IPS-NIHi7 (cell line): ENCODE results near the gene OR2T29.
"Not testable (repeated sequence)": the region's sequence is repeated elsewhere in the genome, so short reads cannot be mapped to it uniquely, and the experiment has no call there.

Experiments used
- DNase-seq: peaks from one replicate; pipeline ENCODE4 v3.0.0; 2012; ENCODE audit warnings: mixed read lengths; ENCODE audit errors: extremely low spot score

OR2T29 gene

GRCh38 chr1:248562672-248563071 is at the start of gene OR2T29:
OR2T29 (minus strand) TSS chr1:248562772; CDS start chr1:248559491, 3,281 bp downstream.
- DNase-seq, result not testable (repeated sequence)

- DNase-seq, result no peak
Measured at GRCh38 chr1:248611883-248612414, 49.4 kb upstream of the OR2T29 start.

- no peak for DNase-seq
Measured at GRCh38 chr1:248610301-248610700, 47.7 kb upstream of the OR2T29 start.

- no peak for DNase-seq
Measured at GRCh38 chr1:248599396-248599795, 36.8 kb upstream of the OR2T29 start.

- DNase-seq, result no peak
Measured at GRCh38 chr1:248597589-248597988, 35.0 kb upstream of the OR2T29 start, which contains the start of gene OR2T10. OR2T10 (minus strand) TSS chr1:248597700; CDS start chr1:248593768, 3,932 bp downstream.

GRCh38 chr1:248596615-248597014 is 34.0 kb upstream of the OR2T29 start:
- no peak for DNase-seq

GRCh38 chr1:248593226-248593625 is 30.7 kb upstream of the OR2T29 start:
- DNase-seq, result no peak

- DNase-seq, result no peak
Measured at GRCh38 chr1:248592655-248593054, 30.1 kb upstream of the OR2T29 start.

- no peak for DNase-seq
Measured at GRCh38 chr1:248590055-248590454, 27.5 kb upstream of the OR2T29 start.

- DNase-seq, result no peak
Measured at GRCh38 chr1:248589334-248589733, 26.8 kb upstream of the OR2T29 start.

GRCh38 chr1:248585266-248585665 is 22.7 kb upstream of the OR2T29 start:
- no peak for DNase-seq

- DNase-seq, result no peak
Measured at GRCh38 chr1:248576260-248576980, 13.8 kb upstream of the OR2T29 start.

GRCh38 chr1:248574657-248575056 is 12.1 kb upstream of the OR2T29 start, which contains the start of gene OR2T34:
OR2T34 (minus strand) TSS chr1:248574757; CDS start chr1:248574757, 0 bp downstream.
- DNase-seq, result not testable (repeated sequence)

- DNase-seq, result not testable (repeated sequence)
Measured at GRCh38 chr1:248573856-248574255, 11.3 kb upstream of the OR2T29 start.

GRCh38 chr1:248572049-248572448 is 9.5 kb upstream of the OR2T29 start:
- not testable (repeated sequence) for DNase-seq

- not testable (repeated sequence) for DNase-seq
Measured at GRCh38 chr1:248570811-248571210, 8.2 kb upstream of the OR2T29 start.

- DNase-seq, result not testable (repeated sequence)
Measured at GRCh38 chr1:248569049-248569448, 6.5 kb upstream of the OR2T29 start.

GRCh38 chr1:248565530-248566373 is 3.2 kb upstream of the OR2T29 start:
- not testable (repeated sequence) for DNase-seq

GRCh38 chr1:248551027-248551426 is 11.5 kb downstream of the OR2T29 start:
- not testable (repeated sequence) for DNase-seq

GRCh38 chr1:248547383-248547782 is 15.2 kb downstream of the OR2T29 start:
- DNase-seq, result not testable (repeated sequence)

- DNase-seq, result not testable (repeated sequence)
Measured at GRCh38 chr1:248537449-248537848, 25.1 kb downstream of the OR2T29 start.

- no peak for DNase-seq
Measured at GRCh38 chr1:248521856-248522255, 40.7 kb downstream of the OR2T29 start.
